SK-N-MC (cell line): ENCODE measurements around the gene RPL35A.

Experiments used
- DNase-seq: peaks from one replicate; pipeline ENCODE4 v3.0.0-alpha.2; 2011; ENCODE audit warnings: low read depth, low spot score
- H3K27ac ChIP-seq: fragments of 200-600 bp; sonication (generic); 2 replicates; pipeline ENCODE4 v1.5.1; 2016; ENCODE audit warnings: mixed run types
- H3K36me3 ChIP-seq: fragments of 200-600 bp; sonication (generic); 2 replicates; pipeline ENCODE4 v1.6.1; 2017; ENCODE audit warnings: antibody characterized with exemption, low read length, mixed read lengths; ENCODE audit not compliant: insufficient read depth
- H3K4me3 ChIP-seq: fragments of 200-600 bp; sonication (generic); 2 replicates; pipeline ENCODE4 v1.5.1; 2016
- H3K9ac ChIP-seq: fragments of 200-600 bp; sonication (generic); 2 replicates; pipeline ENCODE4 v1.8.0; 2017; ENCODE audit warnings: mixed run types, mixed read lengths; ENCODE audit not compliant: insufficient read length
- H3K9me3 ChIP-seq: fragments of 200-600 bp; sonication (generic); 2 replicates; pipeline ENCODE4 v1.6.1; 2017; ENCODE audit warnings: low read depth, mild to moderate bottlenecking, antibody characterized with exemption, low read length, moderate library complexity, mixed read lengths
- EZH2 ChIP-seq: fragments of 200-600 bp; sonication (generic); IDR thresholded peaks from one replicate; pipeline ENCODE4 v1.6.1; 2017; ENCODE audit warnings: antibody characterized with exemption
- FOXP2 ChIP-seq: optimal IDR thresholded peaks from 2 replicates; pipeline ENCODE3; 2011; ENCODE audit warnings: mild to moderate bottlenecking, moderate library complexity; ENCODE audit not compliant: insufficient read depth; ENCODE audit errors: extremely low read length, control extremely low read depth
- POLR2AphosphoS5 ChIP-seq: IDR thresholded peaks from 2 replicates; pipeline ENCODE4 v1.6.1; 2012; ENCODE audit warnings: mild to moderate bottlenecking, low read depth, low read length, borderline replicate concordance

The RPL35A gene

DNA sequence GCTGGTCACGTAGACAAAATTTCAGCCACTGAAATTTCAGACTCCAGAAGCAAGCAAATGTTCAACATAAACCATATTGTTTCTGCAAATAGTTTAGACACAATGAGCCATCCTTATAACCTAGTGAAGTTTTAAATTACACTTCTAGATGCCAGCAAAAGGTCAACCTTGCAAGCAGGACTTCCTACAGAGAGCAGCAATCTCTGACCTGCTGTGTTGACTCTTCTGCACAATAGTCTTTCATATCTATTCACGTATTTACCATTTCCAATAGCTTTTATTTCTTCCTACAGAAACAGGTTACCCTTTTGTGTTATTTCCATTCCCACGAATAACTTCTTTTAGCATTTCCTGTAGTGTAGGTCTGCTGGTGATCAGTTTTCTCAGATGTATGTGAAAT lies 20.6 kb downstream of the RPL35A start:
- H3K9me3 ChIP-seq = 0 out of 2 replicates have a peak, but pooled peaks cover 4% of the 10 kb centered on the region
- H3K27ac ChIP-seq = no peak overlapping the region
- TF ChIP-seq FOXP2 (no peak), POLR2AphosphoS5 (no peak), EZH2 (no peak)
- DNase-seq = no peak
- H3K4me3 ChIP-seq = no peak overlapping the region
- peaks cover 16% of the 10 kb centered on the region for H3K36me3 ChIP-seq
- H3K9ac ChIP-seq = no peak overlapping the region

DNA sequence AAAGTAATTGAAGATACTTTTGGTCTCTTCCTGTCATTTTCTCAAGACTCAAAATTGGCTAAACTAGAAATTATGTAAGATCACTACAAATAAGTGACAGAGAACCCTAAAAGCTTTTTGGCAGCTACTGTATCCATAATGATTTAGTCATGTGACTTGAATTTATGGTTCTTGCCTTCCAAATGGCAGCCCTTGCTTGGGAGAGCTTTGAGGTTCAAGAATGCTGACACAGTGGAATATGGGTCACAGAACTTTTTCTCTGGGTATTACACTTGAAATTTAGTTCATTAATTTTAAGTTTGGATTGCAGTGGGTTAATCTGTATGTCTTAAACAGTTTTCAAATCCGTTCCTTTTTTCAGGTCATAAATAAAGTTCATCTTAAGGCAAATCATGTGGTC lies 24.0 kb downstream of the RPL35A start:
- H3K36me3 ChIP-seq = peaks cover 27% of the 10 kb centered on the region
- H3K9me3 ChIP-seq = 0 out of 2 replicates have a peak, but pooled peaks cover 4% of the 10 kb centered on the region
- no peak for TF ChIP-seq EZH2
- TF ChIP-seq POLR2AphosphoS5 = no peak
- no peak for TF ChIP-seq FOXP2
- H3K27ac ChIP-seq = no peak overlapping the region
- H3K4me3 ChIP-seq = no peak overlapping the region
- no peak overlapping the region for H3K9ac ChIP-seq
- DNase-seq = no peak

DNA sequence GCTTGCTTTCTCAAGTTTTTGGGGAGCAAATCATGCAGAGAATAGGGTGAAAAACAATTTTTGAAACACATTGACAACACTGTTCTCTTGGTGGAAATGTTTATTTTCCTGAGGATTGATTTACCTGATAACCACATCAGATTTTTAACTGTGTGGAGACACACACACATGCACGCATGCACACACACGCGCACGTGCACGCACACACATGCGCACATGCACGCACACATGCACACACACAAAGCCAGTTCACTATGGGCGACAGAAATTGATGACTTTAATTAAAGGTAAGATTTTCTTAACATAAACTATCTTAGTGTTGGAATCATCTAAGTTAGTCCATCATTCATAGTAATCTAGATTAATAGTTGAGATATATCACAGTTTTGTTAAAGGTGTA lies 25.3 kb downstream of the RPL35A start:
- no peak overlapping the region for H3K9ac ChIP-seq
- no peak overlapping the region for H3K4me3 ChIP-seq
- DNase-seq = no peak
- H3K27ac ChIP-seq = no peak overlapping the region
- H3K36me3 ChIP-seq = peaks cover 27% of the 10 kb centered on the region
- 0 out of 2 replicates have a peak, but pooled peaks cover 4% of the 10 kb centered on the region for H3K9me3 ChIP-seq
- TF ChIP-seq POLR2AphosphoS5 (no peak), EZH2 (no peak), FOXP2 (no peak)

GRCh38 chr3:197983076-197983475 lies 33.1 kb downstream of the RPL35A start:
- H3K9ac ChIP-seq = no peak overlapping the region
- peaks cover 5% of the 10 kb centered on the region for H3K36me3 ChIP-seq
- H3K9me3 ChIP-seq = no peaks in the 10 kb centered on the region
- TF ChIP-seq POLR2AphosphoS5 (no peak), EZH2 (no peak), FOXP2 (no peak)
- no peak overlapping the region for H3K27ac ChIP-seq
- H3K4me3 ChIP-seq = no peak overlapping the region
- DNase-seq = no peak

DNA sequence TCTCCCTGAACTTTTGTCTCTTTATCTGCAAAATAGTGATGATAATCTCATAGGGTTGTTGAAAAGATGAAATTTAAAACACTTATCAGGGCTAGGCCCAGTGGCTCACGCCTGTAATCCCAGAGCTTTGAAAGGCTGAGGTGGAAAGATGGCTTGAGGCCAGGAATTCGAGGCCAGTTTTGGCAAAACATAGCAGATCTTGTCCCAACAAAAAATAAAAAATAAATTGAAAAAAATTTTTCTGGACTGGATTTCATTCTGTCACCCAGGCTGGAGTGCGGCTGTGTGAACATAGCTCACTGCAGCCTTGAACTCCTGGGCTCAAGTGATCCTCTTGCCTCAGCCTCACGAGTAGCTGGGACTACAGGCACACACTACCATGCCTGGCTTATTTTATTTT lies 39.7 kb downstream of the RPL35A start:
- no peak for DNase-seq
- Histone ChIP-seq H3K4me3 (no peak overlapping the region), H3K27ac (no peak overlapping the region), H3K36me3 (peaks cover 51% of the 10 kb centered on the region), H3K9ac (no peak overlapping the region), H3K9me3 (no peaks in the 10 kb centered on the region)
- TF ChIP-seq FOXP2 = no peak
- no peak for TF ChIP-seq POLR2AphosphoS5
- no peak for TF ChIP-seq EZH2

- H3K36me3 ChIP-seq = peaks cover 49% of the 10 kb centered on the region
- H3K4me3 ChIP-seq = no peak overlapping the region
- H3K27ac ChIP-seq = no peak overlapping the region
- no peak for DNase-seq
- no peaks in the 10 kb centered on the region for H3K9me3 ChIP-seq
- TF ChIP-seq EZH2 (no peak), FOXP2 (no peak), POLR2AphosphoS5 (no peak)
- H3K9ac ChIP-seq = no peak overlapping the region
These were observed 44.7 kb downstream of the RPL35A start for GRCh38 chr3:197994736-197995135.

DNA sequence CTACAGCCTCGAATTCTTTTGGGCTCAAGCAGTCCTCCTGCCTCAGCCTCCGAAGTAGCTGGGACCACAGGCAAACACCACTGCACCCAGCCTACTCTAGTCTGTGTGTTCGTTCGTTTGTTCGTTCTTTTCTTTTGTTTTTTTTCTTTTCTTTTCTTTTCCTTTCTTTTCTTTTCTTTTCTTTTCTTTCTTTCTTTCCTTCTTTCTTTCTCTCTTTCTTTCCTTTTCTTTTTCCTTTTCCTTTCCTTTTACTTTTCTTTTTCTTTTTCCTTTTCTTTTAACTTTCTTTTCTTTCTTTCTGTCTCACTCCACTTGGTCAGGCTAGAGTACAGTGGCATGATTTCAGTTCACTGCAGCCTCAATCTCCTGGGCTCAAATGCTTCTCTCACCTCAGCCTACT lies 46.9 kb downstream of the RPL35A start:
- Histone ChIP-seq H3K36me3 (peaks cover 39% of the 10 kb centered on the region), H3K27ac (no peak overlapping the region), H3K9me3 (no peaks in the 10 kb centered on the region), H3K4me3 (no peak overlapping the region), H3K9ac (no peak overlapping the region)
- DNase-seq = no peak
- TF ChIP-seq POLR2AphosphoS5 = no peak
- TF ChIP-seq EZH2 = no peak

GRCh38 chr3:197997936-197998335 lies 47.9 kb downstream of the RPL35A start:
- H3K4me3 ChIP-seq = no peak overlapping the region
- H3K9me3 ChIP-seq = no peaks in the 10 kb centered on the region
- H3K9ac ChIP-seq = no peak overlapping the region
- DNase-seq = no peak
- TF ChIP-seq POLR2AphosphoS5 = no peak
- TF ChIP-seq EZH2 = no peak
- no peak for TF ChIP-seq FOXP2
- H3K36me3 ChIP-seq = peaks cover 28% of the 10 kb centered on the region
- H3K27ac ChIP-seq = no peak overlapping the region
